Breast epithelium (tissue), 3 donors: Measurements from ENCODE around the gene TEAD4.

Source experiments
- CTCF ChIP-seq, 3 donors: fragments of 450-650 bp; IDR thresholded peaks; one replicate each; pipeline ENCODE4 v1.5.1; 2016 to 2017; ENCODE audit warnings: antibody characterized with exemption in 3 of 3, mild to moderate bottlenecking in 3 of 3, moderate library complexity in 3 of 3
- POLR2A ChIP-seq: fragments of 450-650 bp; IDR thresholded peaks from one replicate; pipeline ENCODE4 v1.6.1; 2016; ENCODE audit warnings: antibody characterized with exemption, mild to moderate bottlenecking, moderate library complexity
- POLR2AphosphoS5 ChIP-seq, 3 donors: sonication (generic); formaldehyde crosslinking; IDR thresholded peaks; one replicate each; pipeline ENCODE4 v1.6.1; 2017; ENCODE audit warnings: antibody characterized with exemption in 3 of 3

- TF ChIP-seq CTCF (IDR thresholded peaks at IDR 0.05) (no peak), POLR2A (no peak), POLR2AphosphoS5 (IDR thresholded peaks at IDR 0.05) (no peak)
Observed at GRCh38 chr12:3022411-3022810, 63.2 kb downstream of the TEAD4 start.
